Caco-2 (cell line): ENCODE data around the gene IGFLR1. TPM values are rescaled to one million over a fixed set of nuclear protein-coding genes. Genes with fewer than 3 reads are reported as not detected.
A peak's percentile ranks its signal among the peaks of the same experiment; 100 is the strongest.

Experiments used
- BruUV-seq: library from RNA; stranded (reverse); fragments of 400-500 nt; replicated peaks from 2 replicates; lab custom pipeline; 2021; lab: Mats Ljungman, UMichigan
- CTCF ChIA-PET: fragments of 300-600 bp; sonication (Branson Sonifier 250); formaldehyde crosslinking; loops from one replicate; lab custom pipeline; 2022; ENCODE audit warnings: antibody characterized with exemption; lab: Charles Lee
- POLR2A ChIA-PET: fragments of 300-600 bp; sonication (Branson Sonifier 250); formaldehyde crosslinking; loops from one replicate; lab custom pipeline; 2022; ENCODE audit warnings: antibody characterized with exemption; lab: Charles Lee
- DNase-seq, 2 experiments: peaks; one replicate each; pipeline versions ENCODE4 v3.0.0 to v3.0.0-alpha.2; 2020 to 2022
- H3K27me3 ChIP-seq: replicated peaks from 2 replicates; pipeline ENCODE4 v1.6.0; 2011; ENCODE audit warnings: low read length; ENCODE audit not compliant: control insufficient read depth, insufficient read depth
- H3K36me3 ChIP-seq: 2 replicates; pipeline ENCODE4 v1.5.1; 2011; ENCODE audit warnings: low read length; ENCODE audit not compliant: control insufficient read depth, insufficient read depth
- H3K4me1 ChIP-seq: fragments of 250-450 bp; sonication (Bioruptor Pico); 2 replicates; pipeline ENCODE4 v1.5.1; 2020; ENCODE audit warnings: mild to moderate bottlenecking
- H3K4me3 ChIP-seq: 2 replicates; pipeline ENCODE4 v1.5.1; 2011; ENCODE audit warnings: low read depth, mild to moderate bottlenecking, control low read depth, low read length
- H3K9me3 ChIP-seq: fragments of 250-450 bp; sonication (Bioruptor Pico); 2 replicates; pipeline ENCODE4 v1.5.1; 2020; ENCODE audit warnings: mild to moderate bottlenecking, moderate library complexity
- H3K27ac Mint-ChIP-seq: one replicate; pipeline ENCODE4 v1.8.0; 2022; ENCODE audit warnings: mixed read lengths; ENCODE audit not compliant: unreplicated experiment
- H3K27me3 Mint-ChIP-seq: one replicate; pipeline ENCODE4 v1.8.0; 2022; ENCODE audit warnings: mixed read lengths; ENCODE audit not compliant: insufficient read depth, unreplicated experiment
- H3K36me3 Mint-ChIP-seq: one replicate; pipeline ENCODE4 v1.8.0; 2022; ENCODE audit warnings: mild to moderate bottlenecking, mixed read lengths; ENCODE audit not compliant: insufficient read depth, unreplicated experiment
- H3K4me1 Mint-ChIP-seq: one replicate; pipeline ENCODE4 v1.8.0; 2022; ENCODE audit warnings: low read depth, mixed read lengths; ENCODE audit not compliant: unreplicated experiment
- H3K4me3 Mint-ChIP-seq: one replicate; pipeline ENCODE4 v1.8.0; 2022; ENCODE audit warnings: mild to moderate bottlenecking, moderate library complexity, mixed read lengths; ENCODE audit not compliant: unreplicated experiment
- H3K9me3 Mint-ChIP-seq: one replicate; pipeline ENCODE4 v1.8.0; 2022; ENCODE audit warnings: mixed read lengths; ENCODE audit not compliant: unreplicated experiment
- intact Hi-C: fragments of 100-400 bp; cut with micrococcal nuclease; formaldehyde crosslinking; loops from one replicate; pipeline ENCODE4 v1.10.0; 2022; ENCODE audit not compliant: unreplicated experiment
- total RNA-seq: library from RNA; stranded (reverse); gene quantifications from 2 replicates; pipeline ENCODE4 v1.2.3, GENCODE V29; 2022
- TF ChIP-seq, protein P1 (sequence below), 2 experiments: fragments of 200-600 bp in 1 of 2; IDR thresholded peaks; 1 replicate in 1 of 2; 2 replicates in 1 of 2; pipeline versions ENCODE4 v1.5.1 to v1.8.0; 2011 to 2022; ENCODE audit warnings: antibody characterized with exemption in 1 of 2, control low read depth in 1 of 2, inconsistent platforms in 1 of 2, low read depth in 1 of 2, low read length in 1 of 2, mild to moderate bottlenecking in 1 of 2, moderate library complexity in 1 of 2; ENCODE audit not compliant: insufficient read depth in 1 of 2, severe bottlenecking in 1 of 2, unreplicated experiment in 1 of 2

IGFLR1 gene
- total RNA-seq, 1 experiment from 2014 or later: 11.3 TPM

DNA sequence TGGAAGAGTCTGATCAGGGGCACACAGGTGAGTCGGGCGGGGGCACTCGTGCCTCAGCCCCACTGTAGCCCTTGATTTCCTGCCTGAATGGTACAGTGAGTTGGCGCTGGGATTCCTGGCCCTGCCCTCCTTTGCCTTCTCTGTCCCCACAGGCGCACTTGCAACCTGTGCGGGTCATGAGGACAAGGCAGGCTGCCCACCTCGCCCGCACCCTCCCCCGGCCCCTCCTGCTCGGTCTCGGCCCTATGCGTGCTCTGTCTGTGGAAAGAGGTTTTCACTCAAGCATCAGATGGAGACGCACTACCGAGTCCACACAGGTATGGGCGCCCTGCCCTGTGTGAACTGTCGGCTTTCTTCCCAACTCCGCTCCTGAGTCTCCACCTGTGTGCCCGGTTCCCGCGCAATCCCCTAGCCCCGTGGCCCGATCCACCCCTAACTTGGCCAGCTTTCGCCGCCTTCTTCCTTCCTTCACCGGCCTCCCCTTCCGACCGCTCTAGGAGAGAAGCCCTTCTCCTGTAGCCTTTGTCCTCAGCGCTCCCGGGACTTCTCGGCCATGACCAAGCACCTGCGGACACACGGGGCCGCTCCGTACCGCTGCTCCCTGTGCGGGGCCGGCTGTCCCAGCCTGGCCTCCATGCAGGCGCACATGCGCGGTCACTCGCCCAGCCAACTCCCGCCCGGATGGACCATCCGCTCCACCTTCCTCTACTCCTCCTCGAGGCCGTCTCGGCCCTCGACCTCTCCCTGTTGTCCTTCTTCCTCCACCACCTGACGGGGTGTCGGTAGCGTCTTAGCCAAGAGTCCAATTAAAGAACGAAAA, 26.1 kb downstream of the IGFLR1 start:
- Histone ChIP-seq H3K4me1 (peaks cover 8% of the 10 kb centered on the region), H3K4me3 (peak overlapping the region; percentile 91), H3K36me3 (no peaks in the 10 kb centered on the region), H3K27me3 (no peaks in the 10 kb centered on the region), H3K9me3 (no peaks in the 10 kb centered on the region)
- POLR2A ChIA-PET: no interaction called here
- CTCF ChIA-PET: interaction anchor here (0.6 to 0.9 kb wide), 2 partner anchors 19 to 24 kb away, joined by 3 read pairs; no protein-coding TSS in a partner anchor
- Mint-ChIP-seq H3K36me3 (peaks cover 22% of the 10 kb centered on the region), H3K27me3 (peaks cover 2% of the 10 kb centered on the region), H3K4me3 (peak overlapping the region; percentile 81), H3K9me3 (no peaks in the 10 kb centered on the region), H3K27ac (peak overlapping the region; percentile 82), H3K4me1 (peaks cover 16% of the 10 kb centered on the region)
- TSS peak; percentile 18 for BruUV-seq
- intact Hi-C loops: loop anchor here (1.0 to 5.0 kb wide), 3 partner anchors 69 to 205 kb away; partner anchors contain the start of gene COX6B1
- DNase-seq: no peak
- TF ChIP-seq, protein P1, sequence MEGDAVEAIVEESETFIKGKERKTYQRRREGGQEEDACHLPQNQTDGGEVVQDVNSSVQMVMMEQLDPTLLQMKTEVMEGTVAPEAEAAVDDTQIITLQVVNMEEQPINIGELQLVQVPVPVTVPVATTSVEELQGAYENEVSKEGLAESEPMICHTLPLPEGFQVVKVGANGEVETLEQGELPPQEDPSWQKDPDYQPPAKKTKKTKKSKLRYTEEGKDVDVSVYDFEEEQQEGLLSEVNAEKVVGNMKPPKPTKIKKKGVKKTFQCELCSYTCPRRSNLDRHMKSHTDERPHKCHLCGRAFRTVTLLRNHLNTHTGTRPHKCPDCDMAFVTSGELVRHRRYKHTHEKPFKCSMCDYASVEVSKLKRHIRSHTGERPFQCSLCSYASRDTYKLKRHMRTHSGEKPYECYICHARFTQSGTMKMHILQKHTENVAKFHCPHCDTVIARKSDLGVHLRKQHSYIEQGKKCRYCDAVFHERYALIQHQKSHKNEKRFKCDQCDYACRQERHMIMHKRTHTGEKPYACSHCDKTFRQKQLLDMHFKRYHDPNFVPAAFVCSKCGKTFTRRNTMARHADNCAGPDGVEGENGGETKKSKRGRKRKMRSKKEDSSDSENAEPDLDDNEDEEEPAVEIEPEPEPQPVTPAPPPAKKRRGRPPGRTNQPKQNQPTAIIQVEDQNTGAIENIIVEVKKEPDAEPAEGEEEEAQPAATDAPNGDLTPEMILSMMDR (IDR thresholded peaks at IDR 0.05; ENCODE audit: insufficient read depth in 1 of 2, low read depth in 1 of 2, low read length in 1 of 2, severe bottlenecking in 1 of 2, unreplicated experiment in 1 of 2): no peak

DNA sequence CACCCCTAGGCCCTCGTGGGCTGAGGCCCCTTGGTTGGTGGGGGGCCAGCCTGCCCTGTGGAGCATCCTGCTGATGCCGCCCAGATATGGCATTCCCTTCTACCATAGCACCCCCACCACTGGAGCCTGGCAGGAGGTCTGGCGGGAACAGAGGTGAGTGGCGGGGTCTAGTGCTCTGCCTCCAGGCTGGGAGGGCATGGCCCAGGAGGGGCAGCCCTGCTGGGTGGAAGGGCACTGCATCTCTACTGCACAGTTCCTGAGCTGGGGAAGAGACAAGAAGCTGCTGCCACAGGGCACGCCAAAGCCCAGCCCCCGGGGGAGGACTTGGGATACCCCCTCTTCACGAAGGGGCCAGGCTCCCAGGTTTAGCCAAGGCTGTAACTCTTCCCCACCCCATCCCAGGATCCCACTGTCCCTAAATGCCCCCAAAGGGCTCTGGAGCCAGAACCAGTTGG, 26.9 kb downstream of the IGFLR1 start:
- Mint-ChIP-seq H3K27ac (peak overlapping the region; percentile 82), H3K4me3 (peak overlapping the region; percentile 81), H3K27me3 (peaks cover 3% of the 10 kb centered on the region), H3K9me3 (no peaks in the 10 kb centered on the region), H3K4me1 (peaks cover 16% of the 10 kb centered on the region), H3K36me3 (peaks cover 17% of the 10 kb centered on the region)
- Histone ChIP-seq H3K27me3 (no peaks in the 10 kb centered on the region), H3K4me1 (peaks cover 8% of the 10 kb centered on the region), H3K36me3 (no peaks in the 10 kb centered on the region), H3K9me3 (no peaks in the 10 kb centered on the region), H3K4me3 (peak overlapping the region; percentile 91)
- DNase-seq: no peak
- intact Hi-C loops: loop anchor here (5.0 kb wide), 1 partner anchor 68 kb away; the partner anchor contains the start of gene COX6B1
- ChIA-PET CTCF (interaction anchor here (0.6 to 0.9 kb wide), 2 partner anchors 13 to 19 kb away, joined by 3 to 5 read pairs; no protein-coding TSS in a partner anchor), POLR2A (interaction anchor here (0.6 kb wide), 1 partner anchor 19 kb away, joined by 3 read pairs; no protein-coding TSS in a partner anchor)
- no TSS peak for BruUV-seq
- TF ChIP-seq, protein P1 (IDR thresholded peaks at IDR 0.05; ENCODE audit: insufficient read depth in 1 of 2, low read depth in 1 of 2, low read length in 1 of 2, severe bottlenecking in 1 of 2, unreplicated experiment in 1 of 2): no peak

GRCh38 chr19:35714601-35715354, 27.5 kb downstream of the IGFLR1 start:
- POLR2A ChIA-PET: interaction anchor here (0.6 kb wide), 1 partner anchor 18 kb away, joined by 3 read pairs; no protein-coding TSS in a partner anchor
- Histone ChIP-seq H3K36me3 (no peaks in the 10 kb centered on the region), H3K4me1 (peaks cover 8% of the 10 kb centered on the region), H3K27me3 (no peaks in the 10 kb centered on the region), H3K9me3 (no peaks in the 10 kb centered on the region), H3K4me3 (peak overlapping the region; percentile 91; the same call in 1 of the 2 replicates)
- TF ChIP-seq, protein P1 (IDR thresholded peaks at IDR 0.05; ENCODE audit: insufficient read depth in 1 of 2, low read depth in 1 of 2, low read length in 1 of 2, severe bottlenecking in 1 of 2, unreplicated experiment in 1 of 2): peak in 1 of 2 experiments; percentile 32
- BruUV-seq: no TSS peak
- H3K27ac Mint-ChIP-seq: peak overlapping the region; percentile 53
- H3K4me1 Mint-ChIP-seq: peaks cover 16% of the 10 kb centered on the region
- no peaks in the 10 kb centered on the region for H3K9me3 Mint-ChIP-seq
- intact Hi-C loops: loop anchor here (5.0 kb wide), 1 partner anchor 67 kb away; the partner anchor contains the start of gene COX6B1
- H3K27me3 Mint-ChIP-seq: peaks cover 3% of the 10 kb centered on the region
- CTCF ChIA-PET: interaction anchor here (0.6 to 1.9 kb wide), 2 partner anchors 12 to 20 kb away, joined by 5 to 6 read pairs; no protein-coding TSS in a partner anchor
- H3K4me3 Mint-ChIP-seq: peak overlapping the region; percentile 81
- peaks cover 11% of the 10 kb centered on the region for H3K36me3 Mint-ChIP-seq
- DNase-seq: no peak
